Immature natural killer cell (primary cell): ENCODE results near the gene MVK. TPM values are rescaled to one million over a fixed set of nuclear protein-coding genes. Genes with fewer than 3 reads are reported as not detected.

Source experiments
- DNase-seq, 3 donors: peaks; one replicate each; pipeline ENCODE4 v3.0.0; 2022; ENCODE audit warnings: mixed read lengths in 1 of 3
- H3K27ac Mint-ChIP-seq, 6 donors: one replicate each; pipeline ENCODE4 v1.8.0; 2020; ENCODE audit warnings: mixed read lengths in 6 of 6, mild to moderate bottlenecking in 5 of 6, inconsistent platforms in 4 of 6, moderate library complexity in 3 of 6
- H3K27me3 Mint-ChIP-seq, 3 donors: one replicate each; pipeline ENCODE4 v1.8.0; 2020 to 2021; ENCODE audit warnings: low read depth in 3 of 3, mild to moderate bottlenecking in 3 of 3, mixed read lengths in 3 of 3, moderate library complexity in 3 of 3, inconsistent platforms in 1 of 3
- H3K36me3 Mint-ChIP-seq, 3 donors: one replicate each; pipeline ENCODE4 v1.8.0; 2020; ENCODE audit warnings: mixed read lengths in 3 of 3, inconsistent platforms in 2 of 3, mild to moderate bottlenecking in 2 of 3
- H3K4me1 Mint-ChIP-seq, 2 donors: one replicate each; pipeline ENCODE4 v1.8.0; 2020; ENCODE audit warnings: inconsistent platforms in 2 of 2, mild to moderate bottlenecking in 2 of 2, mixed read lengths in 2 of 2, moderate library complexity in 1 of 2
- H3K4me3 Mint-ChIP-seq, 5 donors: one replicate each; pipeline ENCODE4 v1.8.0; 2020; ENCODE audit warnings: mild to moderate bottlenecking in 5 of 5, mixed read lengths in 5 of 5, inconsistent platforms in 3 of 5, moderate library complexity in 3 of 5
- H3K9me3 Mint-ChIP-seq, 6 donors: one replicate each; pipeline ENCODE4 v1.8.0; 2020; ENCODE audit warnings: mild to moderate bottlenecking in 6 of 6, mixed read lengths in 6 of 6, inconsistent platforms in 4 of 6, moderate library complexity in 3 of 6
- polyA plus RNA-seq, 3 donors: library from polyadenylated mRNA; unstranded; fragments of 300-500 nt; fragmentation: Illumina TruSeq; gene quantifications; one replicate each; pipeline ENCODE4 v1.2.3, GENCODE V29; 2021

Gene MVK
- polyA plus RNA-seq, 3 donors from 2014 or later, result 3.4 to 4.9 (median 4.2) TPM

- Mint-ChIP-seq H3K4me1 (peaks cover 4 to 10% of the 10 kb centered on the region in 2 donors), H3K36me3 (no peaks in the 10 kb centered on the region), H3K4me3 (no peak overlapping the region), H3K27ac (no peak overlapping the region), H3K9me3 (no peaks in the 10 kb centered on the region), H3K27me3 (peaks cover 0 to 4% (median 1%) of the 10 kb centered on the region in 3 donors)
- no peak for DNase-seq
Measured at GRCh38 chr12:109605016-109605415, 31.4 kb downstream of the MVK start.

DNA sequence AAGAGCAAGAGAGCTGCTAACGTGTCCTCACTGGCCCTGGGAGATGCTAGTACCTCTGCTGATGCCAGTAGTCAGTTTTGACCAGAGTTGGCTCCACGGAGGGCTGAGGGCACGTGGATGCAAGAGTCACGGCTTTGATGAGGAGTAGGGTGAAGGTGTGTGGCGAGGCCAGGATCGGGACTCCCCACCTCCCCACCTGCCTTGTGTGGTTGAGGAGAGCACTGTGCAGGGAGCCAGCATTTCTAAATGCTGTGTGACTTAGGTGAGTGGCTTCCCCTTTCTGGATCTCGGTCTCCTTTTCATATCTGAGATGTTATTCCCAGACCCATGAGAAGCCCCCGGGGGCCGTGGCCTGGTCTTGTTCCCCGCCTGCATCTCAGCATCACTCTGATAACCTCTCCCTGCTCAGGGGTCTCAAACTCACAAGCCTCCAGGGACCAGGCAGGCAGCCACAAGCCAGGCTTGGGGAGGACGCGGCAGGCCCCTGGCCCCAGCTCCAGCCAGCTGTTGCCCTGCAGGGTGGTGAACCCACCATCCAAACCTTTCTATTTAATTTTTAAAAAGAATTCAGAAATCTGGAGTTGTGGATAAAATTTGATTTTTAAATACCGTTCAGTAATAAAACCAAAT is 32.1 kb downstream of the MVK start:
- DNase-seq, result no peak
- Mint-ChIP-seq H3K4me3 (no peak overlapping the region), H3K9me3 (no peaks in the 10 kb centered on the region), H3K36me3 (no peaks in the 10 kb centered on the region), H3K27me3 (peaks cover 0 to 4% (median 1%) of the 10 kb centered on the region in 3 donors), H3K4me1 (peaks cover 4 to 10% of the 10 kb centered on the region in 2 donors), H3K27ac (no peak overlapping the region)

GRCh38 chr12:109606320-109607028 is 32.9 kb downstream of the MVK start:
- Mint-ChIP-seq H3K27ac (no peak overlapping the region), H3K36me3 (no peaks in the 10 kb centered on the region), H3K4me3 (no peak overlapping the region), H3K4me1 (peaks cover 4 to 10% of the 10 kb centered on the region in 2 donors), H3K27me3 (peaks cover 0 to 4% (median 1%) of the 10 kb centered on the region in 3 donors), H3K9me3 (no peaks in the 10 kb centered on the region)
- DNase-seq, result no peak

DNA sequence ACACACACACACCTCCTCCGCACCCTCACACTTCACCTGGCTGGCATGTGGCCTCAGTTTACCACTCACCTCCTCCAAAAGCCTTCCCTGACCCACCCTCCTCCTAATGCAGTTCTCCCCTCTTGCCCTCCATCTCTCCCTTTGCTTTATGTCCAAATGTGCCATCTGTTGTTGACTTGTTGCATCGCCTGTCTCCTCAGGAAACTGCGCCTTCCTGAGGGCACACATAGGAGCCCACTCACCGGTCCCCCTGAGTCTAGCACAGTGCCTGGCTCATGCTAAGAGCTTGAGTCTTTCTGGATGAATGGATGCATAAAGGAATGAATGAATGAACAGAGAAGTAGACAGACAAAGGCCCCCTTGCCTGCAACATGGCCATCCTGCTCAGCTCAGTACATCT is 34.0 kb downstream of the MVK start:
- H3K4me1 Mint-ChIP-seq, result peaks cover 4 to 10% of the 10 kb centered on the region in 2 donors
- H3K4me3 Mint-ChIP-seq, result no peak overlapping the region
- H3K36me3 Mint-ChIP-seq, result no peaks in the 10 kb centered on the region
- no peaks in the 10 kb centered on the region for H3K9me3 Mint-ChIP-seq
- H3K27me3 Mint-ChIP-seq, result peaks cover 0 to 4% (median 1%) of the 10 kb centered on the region in 3 donors
- no peak overlapping the region for H3K27ac Mint-ChIP-seq
- DNase-seq, result no peak

- H3K4me3 Mint-ChIP-seq, result no peak overlapping the region
- no peaks in the 10 kb centered on the region for H3K36me3 Mint-ChIP-seq
- H3K27ac Mint-ChIP-seq, result peak overlapping the region in 1 of 6 donors; percentile 40
- DNase-seq, result no peak
- no peaks in the 10 kb centered on the region for H3K9me3 Mint-ChIP-seq
- H3K27me3 Mint-ChIP-seq, result peaks cover 0 to 8% (median 1%) of the 10 kb centered on the region in 3 donors
- H3K4me1 Mint-ChIP-seq, result peaks cover 4 to 10% of the 10 kb centered on the region in 2 donors
Measured at GRCh38 chr12:109608270-109608669, 34.7 kb downstream of the MVK start.

GRCh38 chr12:109608793-109609192 is 35.2 kb downstream of the MVK start:
- H3K4me3 Mint-ChIP-seq, result no peak overlapping the region
- peaks cover 2 to 7% of the 10 kb centered on the region in 2 donors for H3K4me1 Mint-ChIP-seq
- peaks cover 1 to 9% (median 3%) of the 10 kb centered on the region in 3 donors for H3K27me3 Mint-ChIP-seq
- no peaks in the 10 kb centered on the region for H3K9me3 Mint-ChIP-seq
- DNase-seq, result no peak
- no peaks in the 10 kb centered on the region for H3K36me3 Mint-ChIP-seq
- H3K27ac Mint-ChIP-seq, result no peak overlapping the region

DNA sequence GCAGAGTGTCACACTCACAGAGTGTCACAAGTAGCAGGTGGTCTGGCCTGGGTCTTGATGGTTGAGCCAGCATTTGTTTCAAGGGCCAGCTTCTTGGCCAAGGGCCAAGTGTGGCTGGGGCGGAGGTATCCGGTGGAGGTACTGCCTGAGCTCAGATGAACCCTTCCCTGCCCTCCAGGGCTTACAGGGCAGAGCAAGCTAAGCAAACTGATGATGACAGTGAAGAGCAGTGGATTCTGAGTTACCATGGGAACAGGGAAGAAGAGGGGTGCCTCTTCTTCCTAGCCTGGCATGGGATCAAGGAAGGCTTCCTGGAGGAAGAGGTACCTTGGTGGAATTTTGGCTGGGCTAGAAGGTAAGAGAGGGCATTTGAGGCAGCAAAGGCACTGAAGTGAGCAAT is 35.7 kb downstream of the MVK start:
- H3K27me3 Mint-ChIP-seq, result peaks cover 1 to 9% (median 3%) of the 10 kb centered on the region in 3 donors
- no peak for DNase-seq
- H3K9me3 Mint-ChIP-seq, result no peaks in the 10 kb centered on the region
- no peak overlapping the region for H3K27ac Mint-ChIP-seq
- H3K4me1 Mint-ChIP-seq, result peaks cover 0 to 1% of the 10 kb centered on the region in 2 donors
- no peak overlapping the region for H3K4me3 Mint-ChIP-seq
- no peaks in the 10 kb centered on the region for H3K36me3 Mint-ChIP-seq

DNA sequence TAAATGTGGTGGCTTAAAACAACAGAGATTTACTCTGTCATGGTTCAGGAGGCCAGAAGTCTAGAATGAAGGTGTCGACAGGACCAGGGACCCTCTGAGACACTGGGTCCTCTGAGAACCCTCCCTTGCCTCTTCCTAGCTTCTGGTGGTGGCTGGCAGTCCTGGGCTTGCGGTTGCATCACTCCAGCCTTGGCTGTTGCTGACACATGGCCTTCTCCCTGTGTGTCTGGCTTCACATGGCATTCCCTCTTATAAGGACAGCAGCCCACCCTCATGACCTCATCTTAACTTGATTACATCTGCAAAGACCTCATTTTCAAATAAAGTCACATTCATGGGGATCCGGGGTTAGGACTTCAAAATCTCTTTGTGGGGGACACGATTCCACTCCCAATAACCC is 36.9 kb downstream of the MVK start:
- no peak for DNase-seq
- H3K27me3 Mint-ChIP-seq, result peaks cover 1 to 11% (median 3%) of the 10 kb centered on the region in 3 donors
- no peaks in the 10 kb centered on the region for H3K4me1 Mint-ChIP-seq
- H3K4me3 Mint-ChIP-seq, result no peak overlapping the region
- no peaks in the 10 kb centered on the region for H3K36me3 Mint-ChIP-seq
- no peak overlapping the region for H3K27ac Mint-ChIP-seq
- H3K9me3 Mint-ChIP-seq, result no peaks in the 10 kb centered on the region

- Mint-ChIP-seq H3K27me3 (peaks cover 1 to 11% (median 3%) of the 10 kb centered on the region in 3 donors), H3K36me3 (no peaks in the 10 kb centered on the region), H3K4me3 (no peak overlapping the region), H3K27ac (no peak overlapping the region), H3K4me1 (no peaks in the 10 kb centered on the region), H3K9me3 (no peaks in the 10 kb centered on the region)
- DNase-seq, result no peak
Measured at GRCh38 chr12:109611223-109611622, 37.6 kb downstream of the MVK start.

- DNase-seq, result no peak
- no peak overlapping the region for H3K4me3 Mint-ChIP-seq
- no peaks in the 10 kb centered on the region for H3K9me3 Mint-ChIP-seq
- H3K4me1 Mint-ChIP-seq, result no peaks in the 10 kb centered on the region
- H3K27ac Mint-ChIP-seq, result no peak overlapping the region
- H3K27me3 Mint-ChIP-seq, result peaks cover 1 to 15% (median 3%) of the 10 kb centered on the region in 3 donors
- no peaks in the 10 kb centered on the region for H3K36me3 Mint-ChIP-seq
Measured at GRCh38 chr12:109612003-109612402, 38.4 kb downstream of the MVK start.

GRCh38 chr12:109612975-109613502 is 39.4 kb downstream of the MVK start:
- Mint-ChIP-seq H3K27ac (no peak overlapping the region), H3K36me3 (no peaks in the 10 kb centered on the region), H3K4me3 (no peak overlapping the region), H3K9me3 (no peaks in the 10 kb centered on the region), H3K4me1 (no peaks in the 10 kb centered on the region), H3K27me3 (peaks cover 0 to 15% (median 4%) of the 10 kb centered on the region in 3 donors)
- DNase-seq, result no peak

DNA sequence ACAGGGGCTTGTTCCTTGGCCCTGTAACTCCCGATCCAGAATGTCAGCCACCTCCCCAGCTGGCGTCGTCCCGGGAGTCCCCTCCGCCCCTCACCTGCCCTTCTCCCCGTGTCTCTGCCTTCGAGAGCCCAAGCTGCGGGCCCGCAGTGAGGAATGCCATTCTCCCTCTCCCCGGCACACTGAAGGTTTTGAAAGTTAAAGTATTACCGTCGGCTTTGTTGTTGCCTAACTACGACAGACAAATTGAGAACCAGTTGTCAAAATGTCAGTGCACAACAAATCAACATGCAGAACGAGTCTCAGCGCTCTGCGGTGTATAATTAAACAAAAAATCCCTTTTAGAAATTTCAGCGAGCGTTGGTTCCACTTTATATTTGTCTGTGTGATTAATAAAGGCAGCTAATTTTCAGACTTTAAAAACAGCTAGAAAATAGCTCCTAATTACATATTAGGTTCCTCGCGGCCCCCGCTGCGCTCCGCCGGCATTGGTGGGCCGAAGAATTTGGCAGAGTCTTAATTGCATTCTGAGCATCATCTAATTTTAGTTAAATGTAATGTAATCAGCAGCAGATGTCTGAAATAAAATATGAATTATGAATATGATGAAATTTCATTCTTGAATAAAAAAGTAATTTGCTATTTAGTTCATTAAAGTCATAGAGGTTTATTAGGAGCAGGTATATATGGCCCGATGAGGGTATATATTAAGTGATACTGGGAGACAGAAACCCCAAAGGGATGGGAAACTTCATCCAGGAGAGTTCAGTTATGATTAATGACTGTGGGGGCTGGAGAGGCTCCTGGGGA is 40.3 kb downstream of the MVK start:
- DNase-seq, result no peak
- Mint-ChIP-seq H3K36me3 (no peaks in the 10 kb centered on the region), H3K9me3 (no peaks in the 10 kb centered on the region), H3K4me1 (no peaks in the 10 kb centered on the region), H3K27ac (no peak overlapping the region), H3K4me3 (no peak overlapping the region), H3K27me3 (peaks cover 0 to 15% (median 4%) of the 10 kb centered on the region in 3 donors)

- DNase-seq, result no peak
- Mint-ChIP-seq H3K4me1 (no peaks in the 10 kb centered on the region), H3K36me3 (no peaks in the 10 kb centered on the region), H3K9me3 (no peaks in the 10 kb centered on the region), H3K4me3 (no peak overlapping the region), H3K27ac (no peak overlapping the region), H3K27me3 (peaks cover 0 to 19% (median 4%) of the 10 kb centered on the region in 3 donors)
Measured at GRCh38 chr12:109615556-109616229, 42.1 kb downstream of the MVK start.
